BJ (cell line): ENCODE measurements around the gene TXNL4B. TPM values are rescaled to one million over a fixed set of nuclear protein-coding genes. Genes with fewer than 3 reads are reported as not detected.

Source experiments
- CTCF ChIA-PET: fragments of 350-600 bp; formaldehyde crosslinking; extraction: SDS; loops from one replicate; lab custom pipeline; 2021; ENCODE audit warnings: antibody characterized with exemption, inconsistent platforms; lab: Yijun Ruan, JAX
- POLR2A ChIA-PET: fragments of 300-600 bp; sonication (Branson Sonifier 250); formaldehyde crosslinking; extraction: SDS; loops from one replicate; lab custom pipeline; 2021; ENCODE audit warnings: antibody characterized with exemption; lab: Charles Lee
- DNase-seq: peaks from one replicate; pipeline ENCODE4 v3.0.0-alpha.2; 2011; ENCODE audit warnings: low read depth
- H3K27me3 ChIP-seq: 2 replicates; pipeline ENCODE4 v1.6.0; 2011; ENCODE audit warnings: low read length; ENCODE audit not compliant: control insufficient read depth, insufficient read depth
- H3K36me3 ChIP-seq: 2 replicates; pipeline ENCODE4 v1.5.1; 2011; ENCODE audit warnings: low read length; ENCODE audit not compliant: control insufficient read depth, insufficient read depth
- H3K4me3 ChIP-seq: 2 replicates; pipeline ENCODE4 v1.5.1; 2011; ENCODE audit warnings: low read depth, mild to moderate bottlenecking, control low read depth, low read length
- polyA plus RNA-seq: library from polyadenylated mRNA; depleted of rRNA; stranded (reverse); fragments of >200 nt; gene quantifications from 2 replicates; pipeline ENCODE4 v1.2.3, GENCODE V29; 2011
- TF ChIP-seq, protein P1 (sequence below): IDR thresholded peaks from 2 replicates; pipeline ENCODE4 v1.5.1; 2011; ENCODE audit warnings: low read depth, mild to moderate bottlenecking, control low read depth, inconsistent platforms, low read length, moderate library complexity; ENCODE audit not compliant: insufficient read depth

Gene TXNL4B
- polyA plus RNA-seq, 1 experiment = 8.3 TPM

DNA sequence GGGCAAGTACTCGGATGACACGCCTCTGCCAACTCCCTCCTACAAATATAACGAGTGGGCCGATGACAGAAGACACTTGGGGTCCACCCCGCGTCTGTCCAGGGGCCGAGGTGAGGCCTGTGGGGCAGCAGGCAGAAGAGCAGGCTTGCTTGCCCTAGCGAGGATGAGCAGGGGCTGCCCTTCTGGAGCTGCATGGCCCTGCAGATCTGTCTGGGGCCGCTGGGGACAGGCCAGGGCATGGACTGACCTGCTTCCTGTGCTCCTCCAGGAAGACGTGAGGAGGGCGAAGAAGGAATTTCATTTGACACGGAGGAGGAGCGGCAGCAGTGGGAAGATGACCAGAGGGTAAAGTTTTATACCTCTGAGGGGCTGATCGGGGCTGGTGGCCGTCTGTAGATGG lies 5.5 kb upstream of the TXNL4B start:
- Histone ChIP-seq H3K27me3 (no peaks in the 10 kb centered on the region), H3K36me3 (peaks cover 41% of the 10 kb centered on the region), H3K4me3 (no peak overlapping the region)
- TF ChIP-seq, protein P1, sequence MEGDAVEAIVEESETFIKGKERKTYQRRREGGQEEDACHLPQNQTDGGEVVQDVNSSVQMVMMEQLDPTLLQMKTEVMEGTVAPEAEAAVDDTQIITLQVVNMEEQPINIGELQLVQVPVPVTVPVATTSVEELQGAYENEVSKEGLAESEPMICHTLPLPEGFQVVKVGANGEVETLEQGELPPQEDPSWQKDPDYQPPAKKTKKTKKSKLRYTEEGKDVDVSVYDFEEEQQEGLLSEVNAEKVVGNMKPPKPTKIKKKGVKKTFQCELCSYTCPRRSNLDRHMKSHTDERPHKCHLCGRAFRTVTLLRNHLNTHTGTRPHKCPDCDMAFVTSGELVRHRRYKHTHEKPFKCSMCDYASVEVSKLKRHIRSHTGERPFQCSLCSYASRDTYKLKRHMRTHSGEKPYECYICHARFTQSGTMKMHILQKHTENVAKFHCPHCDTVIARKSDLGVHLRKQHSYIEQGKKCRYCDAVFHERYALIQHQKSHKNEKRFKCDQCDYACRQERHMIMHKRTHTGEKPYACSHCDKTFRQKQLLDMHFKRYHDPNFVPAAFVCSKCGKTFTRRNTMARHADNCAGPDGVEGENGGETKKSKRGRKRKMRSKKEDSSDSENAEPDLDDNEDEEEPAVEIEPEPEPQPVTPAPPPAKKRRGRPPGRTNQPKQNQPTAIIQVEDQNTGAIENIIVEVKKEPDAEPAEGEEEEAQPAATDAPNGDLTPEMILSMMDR = no peak
- ChIA-PET CTCF (interaction anchor here (0.9 to 1.5 kb wide), 2 partner anchors 13 to 32 kb away, joined by 3 to 4 read pairs; no protein-coding TSS in a partner anchor), POLR2A (no interaction called here)
- no peak for DNase-seq

DNA sequence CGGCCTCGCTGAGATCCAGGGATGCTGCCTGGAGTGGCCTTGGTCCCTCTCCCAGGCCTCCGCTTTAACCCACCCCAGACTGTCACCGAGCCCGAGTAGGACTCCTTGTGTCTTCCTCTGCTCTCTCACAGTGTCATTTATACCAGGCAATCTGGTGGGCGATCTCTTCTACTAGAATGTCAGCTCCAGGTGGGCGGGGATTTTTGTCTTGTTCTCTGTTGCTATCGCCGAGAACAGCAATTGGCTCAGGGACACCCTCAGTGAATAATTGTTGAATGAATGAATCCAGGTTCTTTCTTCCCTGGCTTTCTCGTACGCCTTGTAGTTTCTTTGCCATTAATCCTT lies 818 bp upstream of the TXNL4B start:
- no peak for DNase-seq
- no peaks in the 10 kb centered on the region for H3K27me3 ChIP-seq
- peak overlapping the region; percentile 91 for H3K4me3 ChIP-seq
- CTCF ChIA-PET = interaction anchor here (2.0 to 2.7 kb wide), 2 partner anchors 27 to 30 kb away, joined by 4 to 10 read pairs; no protein-coding TSS in a partner anchor
- peaks cover 12% of the 10 kb centered on the region for H3K36me3 ChIP-seq
- POLR2A ChIA-PET = no interaction called here
- TF ChIP-seq, protein P1 = no peak

DNA sequence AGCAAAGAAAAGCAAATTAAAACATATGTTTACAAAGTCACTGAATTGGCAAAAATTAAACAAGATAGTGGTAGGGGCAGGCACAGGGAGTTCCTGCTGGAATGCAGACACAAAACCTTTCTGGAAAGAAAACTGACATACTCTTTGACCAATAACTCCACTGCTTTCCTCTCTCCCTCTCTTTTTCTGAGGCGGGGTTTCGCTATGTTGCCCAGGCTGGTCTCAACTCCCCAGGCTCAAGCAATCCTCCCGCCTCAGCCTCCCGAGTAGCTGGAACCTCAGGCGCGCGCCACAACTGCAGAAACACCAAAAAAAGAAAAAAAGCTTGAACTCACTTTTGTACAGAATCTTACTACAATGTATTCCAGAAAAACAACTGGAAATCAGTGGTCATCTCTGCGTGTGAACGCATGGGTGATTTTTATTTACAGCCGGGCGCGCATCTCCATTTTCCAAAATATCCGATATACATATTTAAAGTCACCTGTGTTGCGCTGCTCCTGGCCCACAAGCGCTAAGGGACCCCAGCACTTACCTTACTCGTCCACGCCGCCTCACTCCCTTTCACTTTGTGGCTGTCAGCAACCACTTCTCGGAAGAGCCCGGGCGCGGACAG lies 480 bp downstream of the TXNL4B start:
- ChIA-PET CTCF (interaction anchor here (2.7 kb wide), 1 partner anchor 26 kb away, joined by 10 read pairs; no protein-coding TSS in a partner anchor), POLR2A (interaction anchor here (0.8 kb wide), 1 partner anchor 26 kb away, joined by 3 read pairs; no protein-coding TSS in a partner anchor)
- TF ChIP-seq, protein P1 = no peak
- peak overlapping the region; percentile 91 for H3K4me3 ChIP-seq
- peaks cover 9% of the 10 kb centered on the region for H3K36me3 ChIP-seq
- no peak for DNase-seq
- H3K27me3 ChIP-seq = no peaks in the 10 kb centered on the region

DNA sequence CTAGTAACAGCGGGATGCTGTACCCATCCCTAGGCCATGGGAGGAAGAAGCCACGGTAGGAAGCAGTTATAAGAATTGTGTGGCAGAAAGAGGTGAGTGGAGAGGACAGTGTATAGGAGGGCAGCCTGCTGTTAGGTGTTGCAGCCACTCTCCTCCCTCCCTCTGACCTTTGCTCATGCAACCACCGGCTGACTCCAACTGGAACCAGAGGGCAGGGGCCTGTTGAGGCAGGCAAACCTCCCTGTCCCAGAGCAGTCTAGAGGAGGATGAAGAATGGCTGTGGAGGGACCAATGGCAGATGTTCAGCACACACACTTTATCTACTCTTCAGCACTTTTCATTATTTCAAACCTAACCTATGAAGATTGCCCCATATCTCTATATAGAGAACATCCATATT lies 2.2 kb downstream of the TXNL4B start:
- Histone ChIP-seq H3K36me3 (peaks cover 5% of the 10 kb centered on the region), H3K27me3 (no peaks in the 10 kb centered on the region), H3K4me3 (no peak overlapping the region)
- ChIA-PET CTCF (no interaction called here), POLR2A (no interaction called here)
- TF ChIP-seq, protein P1 = no peak
- no peak for DNase-seq

DNA sequence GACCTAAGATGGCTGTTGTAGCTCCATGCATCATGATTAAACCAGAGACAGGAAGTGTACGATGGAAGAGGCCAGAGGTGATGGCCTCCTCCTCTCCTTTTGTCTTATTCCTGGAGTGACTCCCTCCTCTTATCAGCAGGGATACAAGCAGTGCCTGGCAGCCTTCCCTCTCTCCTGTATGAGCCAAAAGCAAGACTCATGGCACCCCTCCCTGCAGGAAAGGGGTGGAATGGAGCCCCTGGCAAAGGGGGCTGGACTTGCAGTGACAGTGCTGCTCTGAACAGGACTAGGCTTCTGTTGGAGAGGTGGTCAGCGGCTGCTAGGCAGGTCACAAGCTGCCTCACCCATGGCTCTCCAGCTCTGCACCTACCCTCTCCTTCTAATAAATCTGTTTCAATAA lies 8.4 kb downstream of the TXNL4B start:
- TF ChIP-seq, protein P1 = no peak
- Histone ChIP-seq H3K36me3 (peaks cover 9% of the 10 kb centered on the region), H3K27me3 (no peaks in the 10 kb centered on the region), H3K4me3 (no peak overlapping the region)
- CTCF ChIA-PET = interaction anchor here (0.6 to 1.0 kb wide), 2 partner anchors 18 to 1372 kb away, joined by 3 to 4 read pairs; no protein-coding TSS in a partner anchor
- no peak for DNase-seq
- POLR2A ChIA-PET = no interaction called here
